B cell (primary cell): Measurements from ENCODE around the gene CRNN.

Experiments
- CTCF ChIP-seq: fragments of 200-600 bp; IDR thresholded peaks from one replicate; pipeline ENCODE4 v1.8.0; 2022; ENCODE audit warnings: antibody characterized with exemption, mild to moderate bottlenecking
- EZH2 ChIP-seq: IDR thresholded peaks from 2 replicates; pipeline ENCODE4 v1.6.1; 2012; ENCODE audit warnings: borderline replicate concordance, low read depth, mild to moderate bottlenecking, moderate library complexity, low read length; ENCODE audit not compliant: insufficient read depth, poor library complexity, severe bottlenecking

- no peak for TF ChIP-seq EZH2
- peak; percentile 11 for TF ChIP-seq CTCF
These were observed 46.5 kb upstream of the CRNN start for GRCh38 chr1:152460529-152460899.
